Endodermal cell (in vitro differentiated cells): ENCODE measurements around the gene PADI4. TPM values are rescaled to one million over a fixed set of nuclear protein-coding genes. Genes with fewer than 3 reads are reported as not detected.
A peak's percentile ranks its signal among the peaks of the same experiment; 100 is the strongest.

Source experiments
- DNase-seq: peaks from one replicate; pipeline ENCODE4 v3.0.0-alpha.2; 2017
- H3K27ac ChIP-seq: 2 replicates; pipeline ENCODE4 v1.5.1; 2013; ENCODE audit warnings: mild to moderate bottlenecking, low read depth, low read length, moderate library complexity
- H3K27me3 ChIP-seq: 2 replicates; pipeline ENCODE4 v1.6.1; 2013; ENCODE audit warnings: mild to moderate bottlenecking, low read length, moderate library complexity; ENCODE audit not compliant: insufficient read depth, control insufficient read depth, poor library complexity, severe bottlenecking
- H3K36me3 ChIP-seq: 2 replicates; pipeline ENCODE4 v1.7.0; 2013; ENCODE audit warnings: mild to moderate bottlenecking, low read length, moderate library complexity; ENCODE audit not compliant: control insufficient read depth, insufficient read depth
- H3K4me1 ChIP-seq: one replicate; pipeline ENCODE4 v1.7.0; 2013; ENCODE audit warnings: low read length; ENCODE audit not compliant: control insufficient read depth, insufficient read depth
- H3K4me3 ChIP-seq: 2 replicates; pipeline ENCODE4 v1.5.1; 2013; ENCODE audit warnings: mild to moderate bottlenecking, low read length, moderate library complexity
- H3K9ac ChIP-seq: 2 replicates; pipeline ENCODE4 v1.6.1; 2013; ENCODE audit warnings: mild to moderate bottlenecking, low read length, moderate library complexity; ENCODE audit not compliant: poor library complexity, severe bottlenecking; ENCODE audit errors: extremely low read depth
- H3K9me3 ChIP-seq: 2 replicates; pipeline ENCODE4 v1.6.1; 2013; ENCODE audit warnings: mild to moderate bottlenecking, low read length, moderate library complexity; ENCODE audit not compliant: control insufficient read depth
- H3K27ac Mint-ChIP-seq: 2 replicates; pipeline ENCODE4 v1.8.0; 2020; ENCODE audit warnings: mixed read lengths
- H3K27me3 Mint-ChIP-seq: 2 replicates; pipeline ENCODE4 v1.8.0; 2021; ENCODE audit warnings: mild to moderate bottlenecking, mixed read lengths; ENCODE audit not compliant: insufficient read depth
- H3K36me3 Mint-ChIP-seq: 2 replicates; pipeline ENCODE4 v1.8.0; 2020; ENCODE audit warnings: low read depth, mixed read lengths
- H3K4me1 Mint-ChIP-seq: 2 replicates; pipeline ENCODE4 v1.8.0; 2020; ENCODE audit warnings: mixed read lengths
- H3K4me3 Mint-ChIP-seq: 2 replicates; pipeline ENCODE4 v1.8.0; 2020; ENCODE audit warnings: mild to moderate bottlenecking, moderate library complexity, mixed read lengths
- H3K9me3 Mint-ChIP-seq: 2 replicates; pipeline ENCODE4 v1.8.0; 2020; ENCODE audit warnings: mild to moderate bottlenecking, mixed read lengths
- WGBS, 2 experiments: methylation state at CpG; one replicate each; pipeline versions ENCODE4 v1.1.5 to v1.1.7; 2013; ENCODE audit warnings: missing lambda C conversion rate in 2 of 2, mixed read lengths in 1 of 2; ENCODE audit not compliant: insufficient coverage in 1 of 2, insufficient read length in 1 of 2; 5-methylcytosine and 5-hydroxymethylcytosine counted together
- total RNA-seq, 2 donors: library from RNA; stranded (reverse); fragmentation: NEBNext Ultra II Directional in 1 of 2; extraction: Animal tissue kit (Norgen Biotek cat#: 25700) in 1 of 2; gene quantifications; 2 replicates in 1 of 2; 3 replicates in 1 of 2; pipeline ENCODE4 v1.2.1, GENCODE V29; 2021
- TF ChIP-seq, protein P1 (sequence below): fragments of 200-600 bp; sonication (generic); conservative IDR thresholded peaks from 2 replicates; pipeline ENCODE4 v1.5.0; 2021; ENCODE audit warnings: antibody characterized with exemption, mild to moderate bottlenecking

PADI4 gene
- total RNA-seq, 2 donors from 2014 or later: not detected

DNA sequence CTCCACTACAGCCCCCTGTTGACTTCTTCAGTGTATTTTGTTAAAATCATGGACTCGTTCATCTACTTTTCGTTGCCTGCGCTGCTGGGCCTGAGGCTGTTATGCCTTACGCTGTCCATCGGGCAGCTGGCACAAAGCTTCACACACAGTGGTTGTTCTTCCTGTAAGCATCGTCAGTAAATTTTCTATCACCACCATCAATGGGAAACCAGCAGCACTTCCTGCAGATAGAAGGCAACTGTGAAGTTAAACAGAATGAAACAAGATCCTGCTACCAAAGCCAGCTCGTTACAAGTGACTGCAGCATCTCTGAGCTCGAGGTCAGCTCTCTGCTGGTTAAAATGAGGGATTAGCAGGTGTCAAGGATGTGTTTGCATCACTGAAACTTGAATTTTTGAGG is 42.1 kb downstream of the PADI4 start:
- H3K27me3 ChIP-seq: no peaks in the 10 kb centered on the region
- H3K27ac ChIP-seq: no peak overlapping the region
- no peaks in the 10 kb centered on the region for H3K4me1 Mint-ChIP-seq
- H3K4me3 Mint-ChIP-seq: no peak overlapping the region
- H3K27ac Mint-ChIP-seq: no peak overlapping the region
- no peaks in the 10 kb centered on the region for H3K4me1 ChIP-seq
- no peak for DNase-seq
- H3K9me3 Mint-ChIP-seq: peaks cover 9% of the 10 kb centered on the region
- H3K4me3 ChIP-seq: no peak overlapping the region
- no peaks in the 10 kb centered on the region for H3K36me3 Mint-ChIP-seq
- TF ChIP-seq, protein P1, sequence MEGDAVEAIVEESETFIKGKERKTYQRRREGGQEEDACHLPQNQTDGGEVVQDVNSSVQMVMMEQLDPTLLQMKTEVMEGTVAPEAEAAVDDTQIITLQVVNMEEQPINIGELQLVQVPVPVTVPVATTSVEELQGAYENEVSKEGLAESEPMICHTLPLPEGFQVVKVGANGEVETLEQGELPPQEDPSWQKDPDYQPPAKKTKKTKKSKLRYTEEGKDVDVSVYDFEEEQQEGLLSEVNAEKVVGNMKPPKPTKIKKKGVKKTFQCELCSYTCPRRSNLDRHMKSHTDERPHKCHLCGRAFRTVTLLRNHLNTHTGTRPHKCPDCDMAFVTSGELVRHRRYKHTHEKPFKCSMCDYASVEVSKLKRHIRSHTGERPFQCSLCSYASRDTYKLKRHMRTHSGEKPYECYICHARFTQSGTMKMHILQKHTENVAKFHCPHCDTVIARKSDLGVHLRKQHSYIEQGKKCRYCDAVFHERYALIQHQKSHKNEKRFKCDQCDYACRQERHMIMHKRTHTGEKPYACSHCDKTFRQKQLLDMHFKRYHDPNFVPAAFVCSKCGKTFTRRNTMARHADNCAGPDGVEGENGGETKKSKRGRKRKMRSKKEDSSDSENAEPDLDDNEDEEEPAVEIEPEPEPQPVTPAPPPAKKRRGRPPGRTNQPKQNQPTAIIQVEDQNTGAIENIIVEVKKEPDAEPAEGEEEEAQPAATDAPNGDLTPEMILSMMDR: no peak
- no peak overlapping the region for H3K9ac ChIP-seq
- no CpG with 5 or more reads among the region's 8 CpGs for WGBS, 2 experiments
- no peaks in the 10 kb centered on the region for H3K36me3 ChIP-seq
- H3K9me3 ChIP-seq: no peaks in the 10 kb centered on the region
- H3K27me3 Mint-ChIP-seq: peaks cover 6% of the 10 kb centered on the region

DNA sequence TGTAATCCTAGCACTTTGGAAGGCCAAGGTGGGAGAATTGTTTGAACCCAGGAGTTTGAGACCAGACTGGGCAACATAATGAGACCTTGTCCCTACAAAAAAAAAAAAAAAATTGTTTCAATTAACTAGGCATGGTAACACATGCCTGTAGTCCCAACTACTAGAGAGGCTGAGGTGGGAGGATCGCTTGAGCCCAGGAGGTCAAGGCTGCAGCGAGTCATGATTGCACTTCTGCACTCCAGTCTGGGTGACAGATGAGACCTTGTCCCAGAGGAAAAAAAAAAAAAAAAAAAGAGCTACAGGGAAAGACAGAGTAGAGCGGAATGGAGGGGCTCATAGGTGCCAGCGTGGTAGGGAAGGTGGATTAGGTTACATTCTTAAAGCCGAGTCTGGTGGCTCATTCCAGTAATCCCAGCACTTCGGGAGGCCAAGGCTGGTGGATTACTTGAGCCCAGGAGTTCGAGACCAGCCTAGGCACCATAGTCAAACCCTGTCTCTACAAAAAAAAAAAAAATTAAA is 43.0 kb downstream of the PADI4 start:
- Histone ChIP-seq H3K9ac (no peak overlapping the region), H3K9me3 (no peaks in the 10 kb centered on the region), H3K36me3 (no peaks in the 10 kb centered on the region), H3K4me3 (no peak overlapping the region), H3K27ac (no peak overlapping the region), H3K4me1 (no peaks in the 10 kb centered on the region), H3K27me3 (no peaks in the 10 kb centered on the region)
- no peak overlapping the region for H3K4me3 Mint-ChIP-seq
- no peaks in the 10 kb centered on the region for H3K36me3 Mint-ChIP-seq
- TF ChIP-seq, protein P1: no peak
- 98 to 100% methylated on average over 1 to 5 of the region's 7 CpGs for WGBS, 2 experiments
- no peaks in the 10 kb centered on the region for H3K4me1 Mint-ChIP-seq
- H3K27me3 Mint-ChIP-seq: peaks cover 6% of the 10 kb centered on the region
- no peak for DNase-seq
- H3K27ac Mint-ChIP-seq: no peak overlapping the region
- H3K9me3 Mint-ChIP-seq: no peaks in the 10 kb centered on the region

DNA sequence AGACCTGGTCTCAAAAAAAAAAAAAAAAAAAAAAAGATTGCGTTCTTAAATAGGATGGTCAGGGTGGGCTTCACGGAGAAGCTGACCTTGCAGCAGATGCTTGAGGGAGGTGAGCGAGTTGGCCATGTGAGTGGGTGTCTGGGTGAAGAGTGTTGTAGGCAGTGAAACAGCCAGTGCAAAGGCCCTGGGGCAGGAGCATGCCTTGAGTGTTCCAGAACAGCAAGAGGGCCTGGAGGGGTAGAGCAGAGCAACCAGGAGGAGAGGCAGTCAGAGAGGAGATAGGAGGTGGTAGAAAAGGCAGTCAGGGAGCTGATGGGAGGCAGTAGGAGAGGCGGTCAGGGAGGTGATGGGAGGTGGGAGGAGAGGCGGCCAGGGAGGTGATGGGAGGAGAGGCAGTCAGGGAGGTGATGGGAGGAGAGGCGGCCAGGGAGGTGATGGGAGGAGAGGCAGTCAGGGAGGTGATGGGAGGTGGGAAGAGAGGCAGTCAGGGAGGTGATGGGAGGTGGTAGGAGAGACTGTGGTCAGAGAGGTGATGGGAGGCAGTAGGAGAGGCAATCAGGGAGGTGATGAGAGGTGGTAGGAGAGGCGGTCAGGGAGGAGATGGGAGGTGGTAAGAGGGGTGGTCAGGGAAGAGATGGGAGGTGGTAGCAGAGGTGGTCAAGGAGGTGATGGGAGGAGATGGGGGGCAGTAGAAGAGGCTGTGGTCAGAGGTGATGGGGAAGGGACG is 43.8 kb downstream of the PADI4 start:
- H3K36me3 Mint-ChIP-seq: no peaks in the 10 kb centered on the region
- TF ChIP-seq, protein P1: no peak
- H3K9me3 Mint-ChIP-seq: no peaks in the 10 kb centered on the region
- no peaks in the 10 kb centered on the region for H3K27me3 ChIP-seq
- H3K9me3 ChIP-seq: no peaks in the 10 kb centered on the region
- H3K4me3 ChIP-seq: no peak overlapping the region
- no peak overlapping the region for H3K27ac ChIP-seq
- no peak overlapping the region for H3K9ac ChIP-seq
- no peak overlapping the region for H3K4me3 Mint-ChIP-seq
- H3K27ac Mint-ChIP-seq: no peak overlapping the region
- no peaks in the 10 kb centered on the region for H3K4me1 ChIP-seq
- no peaks in the 10 kb centered on the region for H3K36me3 ChIP-seq
- peaks cover 6% of the 10 kb centered on the region for H3K27me3 Mint-ChIP-seq
- H3K4me1 Mint-ChIP-seq: no peaks in the 10 kb centered on the region
- 90 to 96% methylated on average over 5 to 8 of the region's 8 CpGs for WGBS, 2 experiments
- peak; percentile 35 for DNase-seq
